ENCODE data around the gene CTNNA2.
A peak's percentile ranks its signal among the peaks of the same experiment; 100 is the strongest.

The CTNNA2 gene

DNA sequence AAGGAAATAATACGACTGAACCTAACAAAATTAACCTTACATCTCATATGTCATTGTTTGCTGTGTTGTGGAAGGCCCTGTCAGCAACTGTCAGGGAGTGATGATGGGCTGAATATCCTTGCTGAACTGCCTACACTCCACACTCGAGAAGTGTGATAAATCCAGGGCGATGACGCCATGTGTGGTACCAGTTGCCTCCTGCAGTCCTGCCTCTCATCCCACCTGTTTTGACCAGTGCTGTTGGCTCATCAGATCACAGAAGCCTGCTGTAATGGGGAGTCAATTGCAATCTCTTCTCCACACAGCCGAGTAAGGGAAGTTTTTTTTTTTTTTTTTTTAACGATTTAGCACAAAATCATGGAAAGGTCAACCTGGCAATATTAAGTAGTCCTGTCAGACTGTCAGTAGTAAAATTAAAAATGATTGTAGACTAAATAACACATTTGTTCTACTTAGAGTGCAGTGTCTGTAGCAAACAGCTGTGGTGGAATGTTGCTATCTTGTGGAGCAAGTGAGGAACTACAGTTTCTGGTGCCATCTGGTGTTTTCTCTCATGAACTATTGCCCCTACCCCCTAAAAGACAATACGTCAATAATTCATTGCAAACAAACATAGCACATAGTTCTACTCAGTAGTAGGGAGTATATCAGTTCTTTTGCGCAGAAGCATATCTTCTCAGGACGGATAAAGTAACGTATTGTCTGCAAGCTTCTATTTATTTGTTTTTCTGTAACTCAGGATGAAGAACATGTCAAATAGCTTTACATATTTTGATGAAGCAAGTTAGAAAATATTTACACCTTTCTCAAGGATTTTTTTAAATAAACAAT is 347.6 kb downstream of the CTNNA2 start:
- DNase-seq: peak; percentile 1

- DNase-seq: no peak
These were observed 348.2 kb downstream of the CTNNA2 start for GRCh38 chr2:79861059-79861374.

- no peak for DNase-seq
These were observed 349.9 kb downstream of the CTNNA2 start for GRCh38 chr2:79862756-79863155.

DNA sequence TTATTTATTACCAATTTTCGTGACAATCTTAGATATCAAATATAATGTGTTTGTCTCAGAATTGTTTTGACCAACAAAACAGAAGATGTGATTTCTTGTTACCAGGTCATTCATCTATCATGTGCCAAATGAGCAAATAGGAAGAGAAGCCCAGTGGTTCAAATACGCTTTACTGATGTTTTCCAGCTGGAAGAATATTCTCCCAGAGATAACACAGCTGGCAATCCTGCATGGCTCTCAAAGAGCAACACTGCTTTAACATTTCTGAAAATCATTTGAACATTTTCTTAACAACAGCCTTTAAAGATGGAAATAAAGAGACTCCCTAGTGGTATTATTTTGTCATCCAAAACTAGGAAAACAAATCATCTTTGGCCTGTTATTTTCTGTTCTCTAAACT is 359.8 kb downstream of the CTNNA2 start:
- DNase-seq: no peak

- DNase-seq: no peak
These were observed 361.2 kb downstream of the CTNNA2 start for GRCh38 chr2:79874015-79874414.

DNA sequence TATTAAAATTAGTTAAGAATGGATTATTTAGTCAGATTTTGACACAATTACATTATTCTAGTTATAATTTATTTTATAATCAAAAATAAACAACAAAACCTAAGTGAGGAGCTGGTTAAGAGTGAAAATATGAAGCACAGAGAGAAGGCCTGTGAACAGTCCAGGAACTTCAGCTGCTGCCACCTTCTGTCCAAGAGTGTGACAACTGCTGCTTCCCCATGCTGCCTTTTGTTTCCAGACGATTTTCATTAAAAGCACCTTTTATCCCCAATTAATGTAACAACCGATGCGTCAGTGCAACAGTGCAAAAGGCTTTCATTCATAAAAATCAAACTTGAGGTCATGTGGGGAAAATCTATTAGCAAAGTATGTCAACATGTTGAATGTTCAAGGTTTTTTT is 363.6 kb downstream of the CTNNA2 start:
- DNase-seq: no peak

GRCh38 chr2:79882548-79882947 is 369.7 kb downstream of the CTNNA2 start:
- no peak for DNase-seq

- DNase-seq: peak; percentile 5
These were observed 375.0 kb downstream of the CTNNA2 start for GRCh38 chr2:79887747-79888374.

DNA sequence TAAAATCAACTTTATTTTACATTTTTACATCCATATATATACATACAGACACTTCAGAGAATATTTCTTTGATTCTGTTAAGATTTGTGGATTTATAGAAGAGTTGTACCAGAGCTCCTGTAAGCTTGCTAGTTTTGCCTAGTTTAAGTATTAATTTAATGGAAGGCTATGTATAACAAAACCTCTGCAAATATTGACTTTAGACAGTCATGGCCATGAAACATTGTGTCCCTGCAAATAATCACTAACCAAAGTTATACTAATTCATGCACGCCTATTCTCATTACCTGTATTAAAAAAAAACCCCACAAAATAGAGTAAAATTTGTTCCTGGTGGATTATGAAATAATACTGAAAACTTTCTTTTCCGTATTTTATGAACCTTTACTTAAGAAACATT is 379.3 kb downstream of the CTNNA2 start:
- DNase-seq: no peak

DNA sequence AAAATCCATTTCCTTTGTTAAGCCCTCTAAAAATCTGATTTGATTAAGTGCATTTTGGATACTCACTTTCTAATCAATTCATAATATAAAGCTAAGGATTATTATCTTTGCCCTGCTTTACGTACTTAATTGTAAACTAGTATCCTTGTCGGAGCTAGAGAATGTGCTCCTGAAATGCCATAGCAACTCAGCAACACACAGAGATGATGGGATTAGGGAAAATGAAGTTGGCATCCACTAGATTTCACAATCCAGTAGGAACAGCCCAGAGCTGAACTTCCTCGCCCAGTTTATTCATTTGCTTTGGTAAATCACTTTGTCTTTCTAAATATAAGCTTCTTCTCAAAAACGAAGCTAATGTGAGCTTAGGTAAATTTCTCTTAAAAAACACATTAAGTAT is 386.3 kb downstream of the CTNNA2 start:
- DNase-seq: no peak

GRCh38 chr2:79901161-79901560 is 388.3 kb downstream of the CTNNA2 start:
- no peak for DNase-seq

DNA sequence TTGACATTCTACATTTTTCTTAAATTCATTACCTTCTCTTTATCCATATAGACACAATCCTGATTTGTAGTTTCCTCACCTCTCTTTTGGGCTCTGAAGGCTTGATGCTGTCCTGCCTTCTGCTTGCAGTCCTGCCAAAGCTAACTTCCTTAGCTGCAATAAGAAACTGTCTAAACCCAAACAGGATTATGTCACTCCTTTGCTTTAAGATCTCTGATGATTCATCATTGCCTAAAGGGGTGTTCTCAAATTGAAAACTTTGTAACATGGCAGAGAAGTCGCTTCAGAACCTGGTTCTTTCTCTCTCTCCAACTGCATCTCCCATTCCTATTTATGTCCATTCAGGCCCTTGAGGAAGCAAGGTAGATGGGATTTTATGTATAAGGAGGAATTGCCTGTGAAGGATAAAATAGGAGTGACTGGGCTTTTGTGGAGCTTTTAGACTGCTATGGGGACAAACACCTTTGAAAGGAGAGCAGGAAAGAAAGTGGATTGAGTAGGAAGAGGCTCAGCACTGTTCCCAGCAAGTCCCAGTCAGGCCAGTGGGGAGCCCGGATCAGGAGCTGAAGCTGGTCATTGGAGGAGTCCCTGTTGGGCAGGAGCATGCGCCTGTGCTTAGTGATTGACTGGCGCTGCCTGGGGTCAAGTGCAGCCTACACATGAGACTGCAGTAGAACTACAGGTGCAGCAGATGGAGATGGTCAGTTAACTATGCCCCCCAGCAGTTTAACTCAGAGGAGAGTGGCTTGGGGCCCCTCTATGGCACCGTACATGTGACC is 390.6 kb downstream of the CTNNA2 start:
- no peak for DNase-seq

DNA sequence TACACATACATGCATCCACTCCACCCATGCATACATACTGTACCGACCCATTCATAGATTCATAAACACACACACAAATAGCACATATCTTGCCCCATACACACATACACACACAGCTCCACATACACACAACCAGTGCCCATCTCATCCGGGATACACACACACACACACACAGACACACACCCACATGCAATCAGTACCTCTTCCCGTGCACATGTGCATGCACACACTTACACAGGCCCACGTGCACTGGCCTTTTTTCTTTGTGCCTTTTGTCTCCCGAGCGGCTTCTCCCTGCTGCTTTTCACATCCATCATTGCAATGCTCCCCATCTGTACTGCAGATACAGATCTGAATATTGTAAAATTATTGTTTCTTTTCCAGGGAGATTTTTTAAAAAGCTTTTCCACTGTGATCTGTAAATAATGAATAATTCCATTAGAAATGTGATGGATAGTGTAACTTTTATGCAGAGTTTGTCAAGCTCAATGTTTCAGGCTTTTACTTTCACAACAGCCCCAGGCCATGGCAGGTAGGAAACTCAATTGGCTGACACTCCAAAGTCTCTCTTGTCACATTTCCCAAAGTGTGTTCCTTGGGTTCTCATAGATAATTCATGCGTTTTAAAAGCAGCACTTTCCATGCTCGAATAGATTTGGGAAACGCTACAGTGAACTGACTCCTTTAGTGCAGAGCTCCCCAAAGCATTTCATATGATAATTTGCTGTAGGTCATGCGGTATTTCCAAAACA is 393.5 kb downstream of the CTNNA2 start:
- DNase-seq: no peak

GRCh38 chr2:79909521-79909920 is 396.7 kb downstream of the CTNNA2 start:
- DNase-seq: no peak

- no peak for DNase-seq
These were observed 397.8 kb downstream of the CTNNA2 start for GRCh38 chr2:79910643-79911042.

DNA sequence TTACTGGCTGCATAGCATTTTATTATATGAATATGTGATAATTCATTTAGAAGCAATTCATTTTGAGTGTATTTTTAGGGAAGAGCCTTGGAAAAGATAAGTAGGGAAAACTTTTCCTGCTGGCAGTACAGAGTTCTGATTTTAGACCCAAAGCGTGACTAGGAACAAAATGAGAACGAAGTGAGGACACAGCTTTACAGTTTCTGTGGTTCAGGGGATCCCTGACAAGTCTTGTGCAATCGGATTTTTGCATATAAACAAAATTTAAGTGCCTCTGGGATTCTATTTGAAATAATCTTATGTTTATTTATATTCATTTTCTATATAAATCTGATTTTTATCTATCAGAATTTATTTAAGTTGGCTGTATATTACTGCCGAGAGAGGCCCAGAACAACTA is 402.6 kb downstream of the CTNNA2 start:
- no peak for DNase-seq

DNA sequence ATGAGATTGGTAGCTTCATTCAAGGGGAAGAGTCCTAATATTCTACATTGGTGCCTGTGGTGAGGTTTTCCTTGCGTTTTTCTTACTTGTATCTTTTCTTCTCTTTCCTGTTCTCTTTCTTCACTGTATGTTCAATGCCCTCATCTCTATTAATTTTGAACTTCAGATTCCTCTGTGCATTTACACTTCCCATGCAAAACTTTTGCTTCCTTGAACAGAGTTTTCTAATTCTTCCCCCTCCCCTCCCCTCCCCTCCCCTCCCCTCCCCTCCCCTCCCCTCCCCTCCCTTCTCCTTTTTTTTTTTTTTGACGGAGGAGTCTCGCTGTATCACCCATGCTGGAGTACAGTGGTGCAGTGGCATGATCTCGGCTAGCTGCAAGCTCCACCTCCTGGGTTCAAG is 403.4 kb downstream of the CTNNA2 start:
- DNase-seq: no peak

DNA sequence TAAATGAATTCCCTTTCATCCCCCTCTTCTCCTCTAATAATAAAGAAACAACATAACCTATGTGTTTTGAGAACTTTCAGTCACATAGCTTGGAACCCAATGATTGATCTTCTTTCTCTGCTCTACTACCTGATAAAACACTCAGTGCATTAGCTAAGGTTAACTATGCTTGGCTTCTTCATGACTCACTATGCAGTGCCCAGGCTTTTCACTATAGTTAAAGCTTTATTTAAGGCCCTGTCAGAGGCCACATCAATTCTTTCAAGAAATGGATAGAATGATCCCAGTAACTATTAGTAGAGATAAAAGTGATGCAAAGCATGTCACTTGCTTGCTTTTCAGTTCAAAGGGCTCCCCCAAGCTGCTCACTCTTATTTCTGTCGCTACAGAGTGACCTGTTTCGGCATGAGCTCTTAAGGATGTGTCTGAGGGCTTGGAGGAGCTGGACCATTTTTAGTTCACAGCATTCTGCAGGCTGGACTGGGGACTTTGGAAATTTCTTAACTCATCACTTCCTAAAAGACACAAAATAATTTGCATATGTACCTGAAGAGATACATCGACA is 407.7 kb downstream of the CTNNA2 start:
- DNase-seq: no peak

DNA sequence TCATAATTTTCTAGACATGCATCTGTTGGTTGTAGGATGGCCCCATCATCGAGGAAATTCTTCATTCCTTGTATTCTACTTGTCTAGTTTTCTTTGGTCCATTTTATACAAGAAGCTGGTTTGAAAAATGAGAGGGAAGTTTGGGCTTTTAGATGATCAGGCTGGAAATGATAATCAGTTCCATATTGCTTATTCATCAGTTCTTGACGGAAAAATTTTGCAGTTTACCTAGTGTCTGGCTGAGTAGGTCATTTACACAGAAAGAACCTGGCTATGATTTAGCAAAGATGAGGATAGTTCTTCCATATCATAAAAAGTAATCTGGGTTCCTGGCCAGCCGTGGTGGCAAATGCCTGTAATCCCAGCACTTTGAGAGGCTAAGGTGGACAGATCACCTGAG is 416.8 kb downstream of the CTNNA2 start:
- no peak for DNase-seq

- DNase-seq: no peak
These were observed 422.3 kb downstream of the CTNNA2 start for GRCh38 chr2:79935046-79935732.

DNA sequence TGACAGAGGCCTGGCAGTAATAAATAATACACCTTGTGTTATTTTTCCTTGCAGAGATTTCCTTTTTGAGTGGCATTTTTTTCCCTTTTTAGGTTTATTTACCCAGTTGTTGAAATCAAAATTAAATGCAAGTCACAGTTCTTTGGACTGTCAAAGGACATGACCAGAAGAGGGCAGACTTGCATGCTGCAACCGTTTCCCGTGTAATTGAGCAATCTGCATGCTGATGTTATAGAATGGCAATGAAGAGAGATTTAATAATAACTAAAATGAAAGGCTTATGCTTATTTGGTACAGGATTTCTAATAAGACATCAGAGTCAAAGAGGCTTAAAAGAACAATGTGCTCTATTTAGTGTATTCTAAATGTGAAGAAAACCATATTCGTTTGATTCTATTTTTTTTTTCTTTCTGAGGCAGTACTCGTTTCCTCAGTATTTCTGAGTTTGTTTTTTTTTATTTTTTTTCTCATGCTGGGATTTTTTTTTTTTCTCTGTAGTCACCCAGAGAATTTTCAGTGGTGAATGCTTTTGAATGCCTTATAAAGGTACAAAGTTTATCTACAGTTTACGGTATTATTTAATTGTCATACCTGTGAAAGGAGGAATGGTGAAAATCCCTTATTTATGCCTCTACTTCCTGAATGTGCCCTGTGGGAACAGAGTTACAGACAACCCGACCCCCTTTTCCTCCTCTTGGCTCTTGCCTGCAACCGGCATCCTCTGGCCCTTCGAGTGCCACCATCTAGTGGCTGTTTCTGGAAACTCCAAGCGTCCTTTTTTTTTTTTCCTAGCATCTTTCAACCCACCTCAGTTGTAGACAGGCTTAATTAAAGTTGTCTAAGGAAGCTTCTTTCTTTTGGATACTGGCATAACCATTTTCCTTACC is 423.2 kb downstream of the CTNNA2 start:
- DNase-seq: peak; percentile 38
